ENCODE data around the gene MTHFS.

Gene MTHFS

GRCh38 chr15:79897380-79897678 is 515 bp upstream of the MTHFS start:
- Histone ChIP-seq H3K27ac (ENCODE audit: low read depth, low read length) (peak overlapping the region; percentile 91), H3K4me1 (ENCODE audit: control insufficient read depth, insufficient read depth, low read length) (peaks cover 16% of the 10 kb centered on the region), H3K27me3 (ENCODE audit: control insufficient read depth, insufficient read depth, low read length) (no peaks in the 10 kb centered on the region), H3K4me3 (ENCODE audit: low read depth, low read length) (peak overlapping the region; percentile 92), H3K9me3 (ENCODE audit: control insufficient read depth, insufficient read depth, low read length) (no peaks in the 10 kb centered on the region), H3K9ac (ENCODE audit: low read depth, low read length) (peak overlapping the region; percentile 98), H3K36me3 (ENCODE audit: control insufficient read depth, insufficient read depth, low read length) (peaks cover 11% of the 10 kb centered on the region)

GRCh38 chr15:79896131-79896633 is 632 bp downstream of the MTHFS start:
- Histone ChIP-seq H3K27ac (ENCODE audit: low read depth, low read length) (peak overlapping the region; percentile 91), H3K4me1 (ENCODE audit: control insufficient read depth, insufficient read depth, low read length) (peaks cover 16% of the 10 kb centered on the region), H3K9me3 (ENCODE audit: control insufficient read depth, insufficient read depth, low read length) (no peaks in the 10 kb centered on the region), H3K27me3 (ENCODE audit: control insufficient read depth, insufficient read depth, low read length) (no peaks in the 10 kb centered on the region), H3K4me3 (ENCODE audit: low read depth, low read length) (peak overlapping the region; percentile 92), H3K9ac (ENCODE audit: low read depth, low read length) (peak overlapping the region; percentile 98), H3K36me3 (ENCODE audit: control insufficient read depth, insufficient read depth, low read length) (peaks cover 13% of the 10 kb centered on the region)

GRCh38 chr15:79887054-79887930 is 9.5 kb downstream of the MTHFS start:
- Histone ChIP-seq H3K27ac (ENCODE audit: low read depth, low read length) (no peak overlapping the region), H3K9ac (ENCODE audit: low read depth, low read length) (no peak overlapping the region), H3K4me3 (ENCODE audit: low read depth, low read length) (no peak overlapping the region), H3K4me1 (ENCODE audit: control insufficient read depth, insufficient read depth, low read length) (no peaks in the 10 kb centered on the region), H3K9me3 (ENCODE audit: control insufficient read depth, insufficient read depth, low read length) (no peaks in the 10 kb centered on the region), H3K27me3 (ENCODE audit: control insufficient read depth, insufficient read depth, low read length) (no peaks in the 10 kb centered on the region), H3K36me3 (ENCODE audit: control insufficient read depth, insufficient read depth, low read length) (peaks cover 59% of the 10 kb centered on the region)

- Histone ChIP-seq H3K27ac (ENCODE audit: low read depth, low read length) (no peak overlapping the region), H3K9ac (ENCODE audit: low read depth, low read length) (no peak overlapping the region), H3K36me3 (ENCODE audit: control insufficient read depth, insufficient read depth, low read length) (peaks cover 68% of the 10 kb centered on the region), H3K4me1 (ENCODE audit: control insufficient read depth, insufficient read depth, low read length) (no peaks in the 10 kb centered on the region), H3K9me3 (ENCODE audit: control insufficient read depth, insufficient read depth, low read length) (no peaks in the 10 kb centered on the region), H3K27me3 (ENCODE audit: control insufficient read depth, insufficient read depth, low read length) (no peaks in the 10 kb centered on the region), H3K4me3 (ENCODE audit: low read depth, low read length) (no peak overlapping the region)
Observed at GRCh38 chr15:79886124-79886523, 10.7 kb downstream of the MTHFS start.

- Histone ChIP-seq H3K4me3 (ENCODE audit: low read depth, low read length) (no peak overlapping the region), H3K9me3 (ENCODE audit: control insufficient read depth, insufficient read depth, low read length) (peaks cover 8% of the 10 kb centered on the region), H3K9ac (ENCODE audit: low read depth, low read length) (no peak overlapping the region), H3K27me3 (ENCODE audit: control insufficient read depth, insufficient read depth, low read length) (no peaks in the 10 kb centered on the region), H3K4me1 (ENCODE audit: control insufficient read depth, insufficient read depth, low read length) (no peaks in the 10 kb centered on the region), H3K27ac (ENCODE audit: low read depth, low read length) (no peak overlapping the region), H3K36me3 (ENCODE audit: control insufficient read depth, insufficient read depth, low read length) (peaks cover 80% of the 10 kb centered on the region)
Observed at GRCh38 chr15:79884204-79884596, 12.6 kb downstream of the MTHFS start.

- no peak overlapping the region for H3K9ac ChIP-seq (ENCODE audit: low read depth, low read length)
- peaks cover 8% of the 10 kb centered on the region for H3K9me3 ChIP-seq (ENCODE audit: control insufficient read depth, insufficient read depth, low read length)
- H3K27ac ChIP-seq (ENCODE audit: low read depth, low read length), result no peak overlapping the region
- no peak overlapping the region for H3K4me3 ChIP-seq (ENCODE audit: low read depth, low read length)
- no peaks in the 10 kb centered on the region for H3K4me1 ChIP-seq (ENCODE audit: control insufficient read depth, insufficient read depth, low read length)
- peaks cover 80% of the 10 kb centered on the region for H3K36me3 ChIP-seq (ENCODE audit: control insufficient read depth, insufficient read depth, low read length)
- no peaks in the 10 kb centered on the region for H3K27me3 ChIP-seq (ENCODE audit: control insufficient read depth, insufficient read depth, low read length)
Observed at GRCh38 chr15:79883579-79884203, 13.1 kb downstream of the MTHFS start.

- Histone ChIP-seq H3K27me3 (ENCODE audit: control insufficient read depth, insufficient read depth, low read length) (no peaks in the 10 kb centered on the region), H3K9me3 (ENCODE audit: control insufficient read depth, insufficient read depth, low read length) (peaks cover 25% of the 10 kb centered on the region), H3K4me3 (ENCODE audit: low read depth, low read length) (no peak overlapping the region), H3K4me1 (ENCODE audit: control insufficient read depth, insufficient read depth, low read length) (no peaks in the 10 kb centered on the region), H3K27ac (ENCODE audit: low read depth, low read length) (no peak overlapping the region), H3K36me3 (ENCODE audit: control insufficient read depth, insufficient read depth, low read length) (peaks cover 73% of the 10 kb centered on the region), H3K9ac (ENCODE audit: low read depth, low read length) (no peak overlapping the region)
Observed at GRCh38 chr15:79881668-79882067, 15.1 kb downstream of the MTHFS start.

GRCh38 chr15:79881254-79881653 is 15.6 kb downstream of the MTHFS start:
- Histone ChIP-seq H3K36me3 (ENCODE audit: control insufficient read depth, insufficient read depth, low read length) (peaks cover 72% of the 10 kb centered on the region), H3K4me1 (ENCODE audit: control insufficient read depth, insufficient read depth, low read length) (no peaks in the 10 kb centered on the region), H3K9ac (ENCODE audit: low read depth, low read length) (no peak overlapping the region), H3K9me3 (ENCODE audit: control insufficient read depth, insufficient read depth, low read length) (peaks cover 25% of the 10 kb centered on the region), H3K4me3 (ENCODE audit: low read depth, low read length) (no peak overlapping the region), H3K27ac (ENCODE audit: low read depth, low read length) (no peak overlapping the region), H3K27me3 (ENCODE audit: control insufficient read depth, insufficient read depth, low read length) (no peaks in the 10 kb centered on the region)

- no peaks in the 10 kb centered on the region for H3K4me1 ChIP-seq (ENCODE audit: control insufficient read depth, insufficient read depth, low read length)
- H3K27me3 ChIP-seq (ENCODE audit: control insufficient read depth, insufficient read depth, low read length), result no peaks in the 10 kb centered on the region
- peaks cover 35% of the 10 kb centered on the region for H3K9me3 ChIP-seq (ENCODE audit: control insufficient read depth, insufficient read depth, low read length)
- no peak overlapping the region for H3K27ac ChIP-seq (ENCODE audit: low read depth, low read length)
- peaks cover 56% of the 10 kb centered on the region for H3K36me3 ChIP-seq (ENCODE audit: control insufficient read depth, insufficient read depth, low read length)
- no peak overlapping the region for H3K4me3 ChIP-seq (ENCODE audit: low read depth, low read length)
- no peak overlapping the region for H3K9ac ChIP-seq (ENCODE audit: low read depth, low read length)
Observed at GRCh38 chr15:79878078-79878705, 18.6 kb downstream of the MTHFS start.

- H3K27me3 ChIP-seq (ENCODE audit: control insufficient read depth, insufficient read depth, low read length), result no peaks in the 10 kb centered on the region
- no peak overlapping the region for H3K27ac ChIP-seq (ENCODE audit: low read depth, low read length)
- H3K4me1 ChIP-seq (ENCODE audit: control insufficient read depth, insufficient read depth, low read length), result no peaks in the 10 kb centered on the region
- H3K9me3 ChIP-seq (ENCODE audit: control insufficient read depth, insufficient read depth, low read length), result peaks cover 33% of the 10 kb centered on the region
- no peak overlapping the region for H3K9ac ChIP-seq (ENCODE audit: low read depth, low read length)
- no peak overlapping the region for H3K4me3 ChIP-seq (ENCODE audit: low read depth, low read length)
- H3K36me3 ChIP-seq (ENCODE audit: control insufficient read depth, insufficient read depth, low read length), result peaks cover 33% of the 10 kb centered on the region
Observed at GRCh38 chr15:79875213-79875612, 21.6 kb downstream of the MTHFS start.

- H3K9me3 ChIP-seq (ENCODE audit: control insufficient read depth, insufficient read depth, low read length), result peaks cover 27% of the 10 kb centered on the region
- no peaks in the 10 kb centered on the region for H3K27me3 ChIP-seq (ENCODE audit: control insufficient read depth, insufficient read depth, low read length)
- H3K27ac ChIP-seq (ENCODE audit: low read depth, low read length), result no peak overlapping the region
- no peaks in the 10 kb centered on the region for H3K4me1 ChIP-seq (ENCODE audit: control insufficient read depth, insufficient read depth, low read length)
- H3K4me3 ChIP-seq (ENCODE audit: low read depth, low read length), result no peak overlapping the region
- no peak overlapping the region for H3K9ac ChIP-seq (ENCODE audit: low read depth, low read length)
- peaks cover 30% of the 10 kb centered on the region for H3K36me3 ChIP-seq (ENCODE audit: control insufficient read depth, insufficient read depth, low read length)
Observed at GRCh38 chr15:79874242-79874641, 22.6 kb downstream of the MTHFS start.
